A673 (cell line): Measurements from ENCODE around the gene PMEL. TPM values are rescaled to one million over a fixed set of nuclear protein-coding genes. Genes with fewer than 3 reads are reported as not detected.

ENCODE experiments used
- BruUV-seq: library from RNA; stranded (reverse); fragments of 400-500 nt; replicated peaks from 2 replicates; lab custom pipeline; 2021; lab: Mats Ljungman, UMichigan
- CTCF ChIA-PET: fragments of 300-600 bp; sonication (Branson Sonifier 250); formaldehyde crosslinking; loops from one replicate; lab custom pipeline; 2022; ENCODE audit warnings: antibody characterized with exemption; lab: Charles Lee
- POLR2A ChIA-PET: fragments of 300-600 bp; sonication (Branson Sonifier 250); formaldehyde crosslinking; loops from one replicate; lab custom pipeline; 2022; ENCODE audit warnings: antibody characterized with exemption; ENCODE audit not compliant: low non-redundant PET; lab: Charles Lee
- DNase-seq: peaks from one replicate; pipeline ENCODE4 v3.0.0-alpha.2; 2015; ENCODE audit warnings: low spot score
- H3K27ac ChIP-seq: fragments of 200-600 bp; sonication (generic); 2 replicates; pipeline ENCODE4 v1.5.1; 2016; ENCODE audit warnings: mixed run types, low read depth, mild to moderate bottlenecking, mixed read lengths, antibody characterized with exemption, low read length; ENCODE audit not compliant: poor library complexity, severe bottlenecking
- H3K27me3 ChIP-seq: fragments of 200-600 bp; sonication (generic); replicated peaks from 2 replicates; pipeline ENCODE4 v1.6.1; 2017; ENCODE audit warnings: mixed run types, low read depth, mild to moderate bottlenecking, mixed read lengths, antibody characterized with exemption, low read length; ENCODE audit not compliant: insufficient read depth, poor library complexity
- H3K36me3 ChIP-seq: fragments of 200-600 bp; sonication (generic); 2 replicates; pipeline ENCODE4 v1.6.1; 2016; ENCODE audit warnings: mixed run types, mild to moderate bottlenecking, mixed read lengths, antibody characterized with exemption, low read length; ENCODE audit not compliant: insufficient read depth, poor library complexity, severe bottlenecking
- H3K4me1 ChIP-seq: fragments of 200-600 bp; sonication (generic); 2 replicates; pipeline ENCODE4 v1.6.1; 2017; ENCODE audit warnings: mixed run types, mild to moderate bottlenecking, mixed read lengths, antibody characterized with exemption, low read length; ENCODE audit not compliant: insufficient read depth, poor library complexity, severe bottlenecking
- H3K4me3 ChIP-seq: fragments of 200-600 bp; sonication (generic); 2 replicates; pipeline ENCODE4 v1.5.1; 2016; ENCODE audit warnings: low read depth, mixed run types, mild to moderate bottlenecking, mixed read lengths, low read length; ENCODE audit not compliant: poor library complexity, severe bottlenecking
- H3K9me3 ChIP-seq: fragments of 200-600 bp; sonication (generic); 2 replicates; pipeline ENCODE4 v1.6.1; 2016; ENCODE audit warnings: mixed run types, low read depth, mild to moderate bottlenecking, mixed read lengths, antibody characterized with exemption, low read length; ENCODE audit not compliant: poor library complexity, severe bottlenecking
- CTCF ChIP-seq: fragments of 300-800, 200-600 bp; sonication (generic); conservative IDR thresholded peaks from 2 replicates; pipeline ENCODE4 v1.5.1; 2017; ENCODE audit warnings: low read depth, mild to moderate bottlenecking, antibody characterized with exemption, low read length, moderate library complexity, mixed read lengths
- EZH2 ChIP-seq: fragments of 200-600 bp; sonication (generic); IDR thresholded peaks from 2 replicates; pipeline ENCODE4 v1.6.1; 2017; ENCODE audit warnings: borderline replicate concordance, low read depth, mild to moderate bottlenecking, mixed read lengths, antibody characterized with exemption, low read length; ENCODE audit not compliant: poor library complexity, severe bottlenecking
- intact Hi-C: fragments of 100-400 bp; cut with micrococcal nuclease; formaldehyde crosslinking; loops from one replicate; pipeline ENCODE4 v1.10.0; 2022; ENCODE audit not compliant: unreplicated experiment
- total RNA-seq: library from RNA; stranded (reverse); gene quantifications from 2 replicates; pipeline ENCODE4 v1.2.3, GENCODE V29; 2021

PMEL gene
- total RNA-seq, 1 experiment from 2014 or later, result 1.2 TPM

- intact Hi-C loops, result no loop called here
- no peaks in the 10 kb centered on the region for H3K27me3 ChIP-seq
- CTCF ChIA-PET, result no interaction called here
- no peaks in the 10 kb centered on the region for H3K9me3 ChIP-seq
- H3K4me3 ChIP-seq, result no peak overlapping the region
- no TSS peak for BruUV-seq
- H3K36me3 ChIP-seq, result no peaks in the 10 kb centered on the region
- no peak overlapping the region for H3K27ac ChIP-seq
- POLR2A ChIA-PET, result no interaction called here
- no peak for TF ChIP-seq EZH2
- no peak for TF ChIP-seq CTCF
- H3K4me1 ChIP-seq, result no peaks in the 10 kb centered on the region
- DNase-seq, result no peak
Measured at GRCh38 chr12:55909513-55909884, 56.3 kb downstream of the PMEL start.

DNA sequence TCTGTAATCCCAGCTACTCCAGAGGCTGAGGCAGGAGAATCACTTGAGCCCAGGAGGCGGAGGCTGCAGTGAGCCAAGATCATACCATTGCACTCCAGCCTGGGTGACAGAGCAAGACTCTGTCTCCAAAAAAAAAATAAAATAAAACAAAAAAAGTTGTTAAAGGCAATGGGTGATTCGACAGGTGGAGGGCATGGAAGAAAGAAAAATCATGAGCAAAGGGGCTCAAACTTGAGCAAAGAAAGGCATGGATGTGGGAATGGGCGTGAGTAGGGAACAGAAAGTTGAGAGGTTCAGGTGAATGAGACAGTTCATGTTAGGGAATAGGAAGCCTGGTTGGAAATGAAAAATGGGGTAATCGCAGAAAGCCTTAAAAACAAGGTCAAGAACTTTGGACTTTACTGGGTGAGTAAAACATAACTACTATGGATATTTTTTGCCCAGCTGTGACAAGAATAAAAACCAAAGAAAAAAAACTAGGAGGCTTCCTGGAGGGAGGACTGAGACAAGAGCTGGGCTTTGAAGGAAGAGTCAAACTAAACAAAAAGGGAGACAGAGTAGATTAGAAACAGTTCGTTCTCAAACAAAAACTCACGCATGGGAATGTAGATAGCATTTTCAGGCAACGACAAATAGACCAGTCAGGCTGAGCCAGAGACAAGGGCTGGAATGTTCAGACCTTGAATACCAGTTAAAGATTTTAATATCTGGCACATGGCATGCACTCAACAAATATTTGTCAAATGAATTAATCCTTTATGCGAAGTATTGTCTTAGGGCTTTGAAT, 56.9 kb downstream of the PMEL start:
- DNase-seq, result no peak
- TF ChIP-seq EZH2, result no peak
- TF ChIP-seq CTCF, result no peak
- Histone ChIP-seq H3K36me3 (no peaks in the 10 kb centered on the region), H3K27ac (no peak overlapping the region), H3K9me3 (no peaks in the 10 kb centered on the region), H3K27me3 (no peaks in the 10 kb centered on the region), H3K4me3 (no peak overlapping the region), H3K4me1 (no peaks in the 10 kb centered on the region)
- CTCF ChIA-PET, result no interaction called here
- POLR2A ChIA-PET, result no interaction called here
- BruUV-seq, result no TSS peak
- intact Hi-C loops, result no loop called here

GRCh38 chr12:55906056-55906455, 59.8 kb downstream of the PMEL start:
- ChIA-PET POLR2A (no interaction called here), CTCF (no interaction called here)
- no peak for TF ChIP-seq CTCF
- no peak for TF ChIP-seq EZH2
- Histone ChIP-seq H3K4me1 (no peaks in the 10 kb centered on the region), H3K27ac (no peak overlapping the region), H3K36me3 (no peaks in the 10 kb centered on the region), H3K4me3 (no peak overlapping the region), H3K27me3 (no peaks in the 10 kb centered on the region), H3K9me3 (no peaks in the 10 kb centered on the region)
- DNase-seq, result no peak
- no TSS peak for BruUV-seq
- intact Hi-C loops, result no loop called here

Other genes starting within 250 kb of the PMEL start
- gene BLOC1S1, start 250.0 kb downstream of the PMEL start, total RNA-seq, result 76.0 and 86.3 TPM in 2 replicates
- 6.7 and 9.7 TPM in 2 replicates for gene RDH5, start 245.6 kb downstream of the PMEL start, total RNA-seq
- 367 and 371 TPM in 2 replicates for gene CD63, start 237.0 kb downstream of the PMEL start, total RNA-seq
- 38.4 and 46.9 TPM in 2 replicates for gene GDF11, start 222.9 kb downstream of the PMEL start, total RNA-seq
- gene SARNP, start 148.3 kb downstream of the PMEL start, total RNA-seq, result 104 and 115 TPM in 2 replicates
- 32.3 and 35.4 TPM in 2 replicates for gene ORMDL2, start 148.0 kb downstream of the PMEL start, total RNA-seq
- gene DNAJC14, start 136.5 kb downstream of the PMEL start, total RNA-seq, result 44.5 and 44.8 TPM in 2 replicates
- 2.2 and 2.3 TPM in 2 replicates for gene MMP19, start 123.1 kb downstream of the PMEL start, total RNA-seq
- gene PYM1, start 38.1 kb downstream of the PMEL start, total RNA-seq, result 23.8 and 24.6 TPM in 2 replicates
- 10.1 and 13.7 TPM in 2 replicates for gene DGKA, start 34.9 kb downstream of the PMEL start, total RNA-seq
- gene CDK2, start 788 bp upstream of the PMEL start, total RNA-seq, result 103 and 113 TPM in 2 replicates
- gene RAB5B, start 8.0 kb upstream of the PMEL start, total RNA-seq, result 73.9 and 78.1 TPM in 2 replicates
- gene SUOX, start 31.2 kb upstream of the PMEL start, total RNA-seq, result 2.2 and 5.0 TPM in 2 replicates
- gene IKZF4, start 55.0 kb upstream of the PMEL start, total RNA-seq, result 8.8 and 9.5 TPM in 2 replicates
- gene RPS26, start 75.9 kb upstream of the PMEL start, total RNA-seq, result 51.9 and 69.9 TPM in 2 replicates
- 0.70 and 2.0 TPM in 2 replicates for gene ERBB3, start 114.1 kb upstream of the PMEL start, total RNA-seq
- gene PA2G4, start 138.5 kb upstream of the PMEL start, total RNA-seq, result 302 and 327 TPM in 2 replicates
- gene RPL41, start 150.6 kb upstream of the PMEL start, total RNA-seq, result 3,332 and 3,475 TPM in 2 replicates
- gene ZC3H10, start 152.2 kb upstream of the PMEL start, total RNA-seq, result 11.8 and 14.4 TPM in 2 replicates
- gene ESYT1, start 162.2 kb upstream of the PMEL start, total RNA-seq, result 90.0 and 107 TPM in 2 replicates
- 180 and 181 TPM in 2 replicates for gene MYL6B, start 186.5 kb upstream of the PMEL start, total RNA-seq
- gene MYL6, start 192.3 kb upstream of the PMEL start, total RNA-seq, result 690 and 789 TPM in 2 replicates
- 133 and 140 TPM in 2 replicates for gene SMARCC2, start 223.4 kb upstream of the PMEL start, total RNA-seq